HepG2 (cell line): ENCODE data around the gene TXNDC2. TPM values are rescaled to one million over a fixed set of nuclear protein-coding genes. Genes with fewer than 3 reads are reported as not detected.

ENCODE experiments used
- ATAC-seq: fragments of 200-7000 bp; cut with Tn5 transposase; 3 replicates; pipeline ENCODE4 v1.9.1; 2020; ENCODE audit warnings: mild to moderate bottlenecking, moderate library complexity
- BruUV-seq: library from RNA; stranded (reverse); fragments of 400-500 nt; replicated peaks from 2 replicates; lab custom pipeline; 2021; lab: Mats Ljungman, UMichigan
- CTCF ChIA-PET: fragments of 300-600 bp; formaldehyde crosslinking; extraction: SDS; loops from one replicate; lab custom pipeline; 2021; ENCODE audit warnings: low total read pairs, inconsistent platforms, low intra/inter-chr PET ratio; lab: Yijun Ruan, JAX
- POLR2A ChIA-PET: fragments of 350-600 bp; sonication (Branson Sonifier 250); formaldehyde crosslinking; loops from one replicate; lab custom pipeline; 2020; ENCODE audit warnings: antibody characterized with exemption, inconsistent platforms; lab: Yijun Ruan, JAX
- DNase-seq: peaks from one replicate; pipeline ENCODE4 v3.0.0-alpha.2; 2015; ENCODE audit warnings: low spot score
- FAIRE-seq: peaks from 3 replicates; lab custom pipeline; 2011; peaks lifted over from hg19 to GRCh38; lab: Jason Lieb, UNC
- H2AFZ ChIP-seq: one replicate; pipeline ENCODE4 v1.6.1; 2011; ENCODE audit warnings: low read length, inconsistent platforms
- H3K27ac ChIP-seq: fragments of 300-600 bp; 3 replicates; pipeline ENCODE4 v1.8.0; 2011; ENCODE audit warnings: mixed run types, mild to moderate bottlenecking, mixed read lengths, low read length, inconsistent platforms; ENCODE audit not compliant: insufficient read depth; ENCODE audit errors: extremely low read length
- H3K27me3 ChIP-seq, 2 experiments: fragments of 200-600 bp in 1 of 2; 2 replicates in 1 of 2; 3 replicates in 1 of 2; pipeline versions ENCODE4 v1.6.0 to v1.8.0; 2011; ENCODE audit warnings: low read length in 2 of 2, mild to moderate bottlenecking in 2 of 2, moderate library complexity in 2 of 2, inconsistent platforms in 1 of 2; ENCODE audit not compliant: insufficient read depth in 2 of 2, control insufficient read depth in 1 of 2
- H3K36me3 ChIP-seq, 2 experiments: fragments of 200-600 bp in 1 of 2; replicated peaks in 1 of 2; 2 replicates in 1 of 2; 3 replicates in 1 of 2; pipeline versions ENCODE4 v1.5.1 to v1.8.0; 2011; ENCODE audit warnings: low read length in 2 of 2, inconsistent platforms in 1 of 2; ENCODE audit not compliant: insufficient read depth in 2 of 2, control insufficient read depth in 1 of 2
- H3K4me1 ChIP-seq: 2 replicates; pipeline ENCODE4 v1.5.1; 2012; ENCODE audit warnings: low read length, inconsistent platforms; ENCODE audit not compliant: insufficient read depth
- H3K4me2 ChIP-seq: 2 replicates; pipeline ENCODE4 v1.6.0; 2011; ENCODE audit warnings: low read depth, low read length, inconsistent platforms
- H3K4me3 ChIP-seq, 3 experiments: fragments of 200-600 bp in 1 of 3; sonication (generic), shearing (Covaris generic) in 1 of 3; replicated peaks in 1 of 3; 2 replicates each; pipeline ENCODE4 v1.5.1; 2011 to 2016; ENCODE audit warnings: low read length in 3 of 3, inconsistent platforms in 2 of 3, low read depth in 2 of 3, mild to moderate bottlenecking in 2 of 3, control low read depth in 1 of 3, mixed read lengths in 1 of 3; ENCODE audit not compliant: insufficient read depth in 1 of 3
- H3K79me2 ChIP-seq: one replicate; pipeline ENCODE4 v1.6.1; 2011; ENCODE audit warnings: low read length, inconsistent platforms; ENCODE audit not compliant: insufficient read depth
- H3K9ac ChIP-seq: 2 replicates; pipeline ENCODE4 v1.6.0; 2011; ENCODE audit warnings: mild to moderate bottlenecking, low read depth, low read length, inconsistent platforms; ENCODE audit not compliant: insufficient read depth
- H3K9me3 ChIP-seq: 2 replicates; pipeline ENCODE4 v1.5.1; 2012; ENCODE audit warnings: mild to moderate bottlenecking, low read length
- H4K20me1 ChIP-seq: 2 replicates; pipeline ENCODE4 v1.6.0; 2011; ENCODE audit warnings: inconsistent platforms, mild to moderate bottlenecking, low read length, moderate library complexity; ENCODE audit not compliant: insufficient read depth
- ADNP ChIP-seq: sonication (generic); formaldehyde crosslinking; IDR thresholded peaks from 2 replicates; pipeline ENCODE4 v1.4.0; 2020; ENCODE audit warnings: missing genetic modification reagents
- CENPT ChIP-seq: sonication (generic); formaldehyde crosslinking; IDR thresholded peaks from 2 replicates; pipeline ENCODE4 v1.8.0; 2022; ENCODE audit warnings: low read depth, mild to moderate bottlenecking, moderate library complexity, missing genetic modification reagents
- EED ChIP-seq: sonication (generic); formaldehyde crosslinking; IDR thresholded peaks from 2 replicates; pipeline ENCODE4 v1.5.0; 2020; ENCODE audit warnings: mild to moderate bottlenecking, missing genetic modification reagents
- IKZF4 ChIP-seq: sonication (generic); formaldehyde crosslinking; IDR thresholded peaks from 2 replicates; pipeline ENCODE4 v1.5.1; 2020; ENCODE audit warnings: borderline replicate concordance, mild to moderate bottlenecking, low read depth, missing genetic modification reagents; ENCODE audit errors: not compliant biosample characterization
- ISX ChIP-seq: sonication (generic); formaldehyde crosslinking; conservative IDR thresholded peaks from 2 replicates; pipeline ENCODE4 v1.5.0; 2020; ENCODE audit warnings: missing genetic modification reagents
- THYN1 ChIP-seq: sonication (generic); formaldehyde crosslinking; IDR thresholded peaks from 2 replicates; pipeline ENCODE4 v1.8.1; 2023; ENCODE audit warnings: low read depth, mild to moderate bottlenecking, moderate library complexity, missing genetic modification reagents, borderline replicate concordance
- ZNF274 ChIP-seq: sonication (generic); formaldehyde crosslinking; IDR thresholded peaks from 2 replicates; pipeline ENCODE4 v1.5.1; 2020; ENCODE audit warnings: mild to moderate bottlenecking, missing genetic modification reagents
- ZNF781 ChIP-seq: sonication (generic); formaldehyde crosslinking; IDR thresholded peaks from 2 replicates; pipeline ENCODE4 v1.5.1; 2020; ENCODE audit warnings: borderline replicate concordance, mild to moderate bottlenecking, missing genetic modification reagents; ENCODE audit errors: not compliant biosample characterization
- ZNF879 ChIP-seq: sonication (generic); formaldehyde crosslinking; IDR thresholded peaks from 2 replicates; pipeline ENCODE4 v1.8.1; 2023; ENCODE audit warnings: missing genetic modification reagents
- WGBS: methylation state at CpG from one replicate; pipeline ENCODE4 v1.1.6; 2017; ENCODE audit warnings: low lambda C conversion rate; 5-methylcytosine and 5-hydroxymethylcytosine counted together
- in situ Hi-C: cut with HindIII; loops from 2 replicates; pipeline ENCODE4 v1.10.0; 2017; ENCODE audit warnings: low pct_unique_long_range_greater_than_20kb; ENCODE audit not compliant: extremely low pct_ligation_motif_present
- intact Hi-C: fragments of 100-400 bp; cut with micrococcal nuclease; formaldehyde crosslinking; loops from one replicate; pipeline ENCODE4 v1.10.0; 2022; ENCODE audit not compliant: unreplicated experiment
- polyA plus RNA-seq, 8 experiments: library from polyadenylated mRNA; depleted of rRNA in 3 of 8; stranded (reverse) in 7 of 8; unstranded in 1 of 8; fragments of >200 nt; fragmentation: Illumina TruSeq in 4 of 8; extraction: Trizol in 4 of 8; gene quantifications; 2 replicates each; pipeline versions ENCODE4 v1.2.1 to v1.2.3, GENCODE V29; 2011 to 2016; ENCODE audit warnings: low read depth in 4 of 8, missing spikeins in 1 of 8, mixed read lengths in 1 of 8; ENCODE audit not compliant: insufficient read depth in 1 of 8
- total RNA-seq, 5 experiments: library from RNA; depleted of rRNA; stranded (reverse); fragments of >200 nt; fragmentation: Illumina TruSeq; extraction: Trizol; gene quantifications; 2 replicates each; pipeline ENCODE4 v1.2.3, GENCODE V29; 2016; ENCODE audit warnings: low read depth in 1 of 5
- TF ChIP-seq, protein P1 (sequence below): sonication (generic); formaldehyde crosslinking; IDR thresholded peaks from 2 replicates; pipeline ENCODE4 v1.4.0; 2020; ENCODE audit warnings: missing genetic modification reagents
- TF ChIP-seq, protein P2 (sequence below): IDR thresholded peaks from 2 replicates; pipeline ENCODE4 v1.6.1; 2018; ENCODE audit warnings: missing genetic modification reagents, mild to moderate bottlenecking, missing compliant biosample characterization
- TF ChIP-seq, protein P3 (sequence below): IDR thresholded peaks from 2 replicates; pipeline ENCODE4 v1.6.1; 2016
- TF ChIP-seq, protein P4 (sequence below): sonication (generic); formaldehyde crosslinking; IDR thresholded peaks from 2 replicates; pipeline ENCODE4 v1.9.0; 2021; ENCODE audit warnings: missing genetic modification reagents, borderline replicate concordance
- TF ChIP-seq, protein P5 (sequence below): sonication (generic); formaldehyde crosslinking; IDR thresholded peaks from 2 replicates; pipeline ENCODE4 v1.5.0; 2020; ENCODE audit warnings: mild to moderate bottlenecking, missing genetic modification reagents, borderline replicate concordance

Gene TXNDC2
- total and polyA plus RNA-seq, 2 of the 13 experiments (the other 11 are each of a cell fraction or from before 2014, with no cell fraction given) = not detected

DNA sequence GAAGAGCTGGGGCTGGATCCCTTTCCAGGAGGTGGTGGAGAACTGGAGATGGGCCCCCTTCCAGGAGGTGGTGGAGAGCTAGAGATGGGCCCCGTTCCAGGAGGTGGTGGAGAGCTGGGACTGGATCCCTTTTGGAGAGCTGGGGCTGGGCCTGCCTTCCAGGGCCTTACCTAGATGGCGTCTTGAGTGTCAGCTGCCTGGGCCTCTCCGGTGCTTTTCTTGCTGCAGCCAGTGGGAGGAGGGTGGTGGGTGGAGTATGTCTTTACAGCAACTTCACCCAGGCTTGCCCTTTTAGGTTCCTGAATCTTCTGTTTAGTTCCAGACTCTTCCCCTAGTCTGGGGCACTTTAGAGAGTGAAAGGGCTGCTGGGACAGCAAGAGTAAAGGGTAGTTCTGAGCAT, 19.1 kb upstream of the TXNDC2 start:
- H3K4me2 ChIP-seq = no peak overlapping the region
- in situ Hi-C loops = no loop called here
- no peak for FAIRE-seq
- H3K27me3 ChIP-seq = no peaks in the 10 kb centered on the region
- no TSS peak for BruUV-seq
- no peak overlapping the region for H3K4me3 ChIP-seq
- H3K9ac ChIP-seq = no peak overlapping the region
- no peak overlapping the region for H3K27ac ChIP-seq
- intact Hi-C loops = no loop called here
- no peak for ATAC-seq
- H3K36me3 ChIP-seq = no peaks in the 10 kb centered on the region
- peaks cover 37% of the 10 kb centered on the region for H3K4me1 ChIP-seq
- DNase-seq = no peak
- H3K79me2 ChIP-seq = no peaks in the 10 kb centered on the region
- H3K9me3 ChIP-seq = peaks cover 15% of the 10 kb centered on the region
- H2AFZ ChIP-seq = no peak overlapping the region
- 100% methylated on average over 1 of the region's 3 CpGs for WGBS
- H4K20me1 ChIP-seq = no peaks in the 10 kb centered on the region
- CTCF ChIA-PET = no interaction called here
- POLR2A ChIA-PET = no interaction called here
- TF ChIP-seq CENPT = no peak
- TF ChIP-seq ZNF274 (CRISPR knock-in tag) = no peak
- no peak for TF ChIP-seq IKZF4 (CRISPR knock-in tag)
- TF ChIP-seq, protein P1, sequence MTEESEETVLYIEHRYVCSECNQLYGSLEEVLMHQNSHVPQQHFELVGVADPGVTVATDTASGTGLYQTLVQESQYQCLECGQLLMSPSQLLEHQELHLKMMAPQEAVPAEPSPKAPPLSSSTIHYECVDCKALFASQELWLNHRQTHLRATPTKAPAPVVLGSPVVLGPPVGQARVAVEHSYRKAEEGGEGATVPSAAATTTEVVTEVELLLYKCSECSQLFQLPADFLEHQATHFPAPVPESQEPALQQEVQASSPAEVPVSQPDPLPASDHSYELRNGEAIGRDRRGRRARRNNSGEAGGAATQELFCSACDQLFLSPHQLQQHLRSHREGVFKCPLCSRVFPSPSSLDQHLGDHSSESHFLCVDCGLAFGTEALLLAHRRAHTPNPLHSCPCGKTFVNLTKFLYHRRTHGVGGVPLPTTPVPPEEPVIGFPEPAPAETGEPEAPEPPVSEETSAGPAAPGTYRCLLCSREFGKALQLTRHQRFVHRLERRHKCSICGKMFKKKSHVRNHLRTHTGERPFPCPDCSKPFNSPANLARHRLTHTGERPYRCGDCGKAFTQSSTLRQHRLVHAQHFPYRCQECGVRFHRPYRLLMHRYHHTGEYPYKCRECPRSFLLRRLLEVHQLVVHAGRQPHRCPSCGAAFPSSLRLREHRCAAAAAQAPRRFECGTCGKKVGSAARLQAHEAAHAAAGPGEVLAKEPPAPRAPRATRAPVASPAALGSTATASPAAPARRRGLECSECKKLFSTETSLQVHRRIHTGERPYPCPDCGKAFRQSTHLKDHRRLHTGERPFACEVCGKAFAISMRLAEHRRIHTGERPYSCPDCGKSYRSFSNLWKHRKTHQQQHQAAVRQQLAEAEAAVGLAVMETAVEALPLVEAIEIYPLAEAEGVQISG = no peak
- TF ChIP-seq, protein P2, sequence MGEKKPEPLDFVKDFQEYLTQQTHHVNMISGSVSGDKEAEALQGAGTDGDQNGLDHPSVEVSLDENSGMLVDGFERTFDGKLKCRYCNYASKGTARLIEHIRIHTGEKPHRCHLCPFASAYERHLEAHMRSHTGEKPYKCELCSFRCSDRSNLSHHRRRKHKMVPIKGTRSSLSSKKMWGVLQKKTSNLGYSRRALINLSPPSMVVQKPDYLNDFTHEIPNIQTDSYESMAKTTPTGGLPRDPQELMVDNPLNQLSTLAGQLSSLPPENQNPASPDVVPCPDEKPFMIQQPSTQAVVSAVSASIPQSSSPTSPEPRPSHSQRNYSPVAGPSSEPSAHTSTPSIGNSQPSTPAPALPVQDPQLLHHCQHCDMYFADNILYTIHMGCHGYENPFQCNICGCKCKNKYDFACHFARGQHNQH (CRISPR knock-in tag) = no peak
- no peak for TF ChIP-seq THYN1
- TF ChIP-seq, protein P3, sequence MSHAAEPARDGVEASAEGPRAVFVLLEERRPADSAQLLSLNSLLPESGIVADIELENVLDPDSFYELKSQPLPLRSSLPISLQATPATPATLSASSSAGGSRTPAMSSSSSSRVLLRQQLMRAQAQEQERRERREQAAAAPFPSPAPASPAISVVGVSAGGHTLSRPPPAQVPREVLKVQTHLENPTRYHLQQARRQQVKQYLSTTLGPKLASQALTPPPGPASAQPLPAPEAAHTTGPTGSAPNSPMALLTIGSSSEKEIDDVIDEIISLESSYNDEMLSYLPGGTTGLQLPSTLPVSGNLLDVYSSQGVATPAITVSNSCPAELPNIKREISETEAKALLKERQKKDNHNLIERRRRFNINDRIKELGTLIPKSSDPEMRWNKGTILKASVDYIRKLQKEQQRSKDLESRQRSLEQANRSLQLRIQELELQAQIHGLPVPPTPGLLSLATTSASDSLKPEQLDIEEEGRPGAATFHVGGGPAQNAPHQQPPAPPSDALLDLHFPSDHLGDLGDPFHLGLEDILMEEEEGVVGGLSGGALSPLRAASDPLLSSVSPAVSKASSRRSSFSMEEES (CRISPR knock-in tag) = no peak
- no peak for TF ChIP-seq EED (CRISPR knock-in tag)
- TF ChIP-seq ZNF781 (CRISPR knock-in tag) = no peak
- TF ChIP-seq, protein P4, sequence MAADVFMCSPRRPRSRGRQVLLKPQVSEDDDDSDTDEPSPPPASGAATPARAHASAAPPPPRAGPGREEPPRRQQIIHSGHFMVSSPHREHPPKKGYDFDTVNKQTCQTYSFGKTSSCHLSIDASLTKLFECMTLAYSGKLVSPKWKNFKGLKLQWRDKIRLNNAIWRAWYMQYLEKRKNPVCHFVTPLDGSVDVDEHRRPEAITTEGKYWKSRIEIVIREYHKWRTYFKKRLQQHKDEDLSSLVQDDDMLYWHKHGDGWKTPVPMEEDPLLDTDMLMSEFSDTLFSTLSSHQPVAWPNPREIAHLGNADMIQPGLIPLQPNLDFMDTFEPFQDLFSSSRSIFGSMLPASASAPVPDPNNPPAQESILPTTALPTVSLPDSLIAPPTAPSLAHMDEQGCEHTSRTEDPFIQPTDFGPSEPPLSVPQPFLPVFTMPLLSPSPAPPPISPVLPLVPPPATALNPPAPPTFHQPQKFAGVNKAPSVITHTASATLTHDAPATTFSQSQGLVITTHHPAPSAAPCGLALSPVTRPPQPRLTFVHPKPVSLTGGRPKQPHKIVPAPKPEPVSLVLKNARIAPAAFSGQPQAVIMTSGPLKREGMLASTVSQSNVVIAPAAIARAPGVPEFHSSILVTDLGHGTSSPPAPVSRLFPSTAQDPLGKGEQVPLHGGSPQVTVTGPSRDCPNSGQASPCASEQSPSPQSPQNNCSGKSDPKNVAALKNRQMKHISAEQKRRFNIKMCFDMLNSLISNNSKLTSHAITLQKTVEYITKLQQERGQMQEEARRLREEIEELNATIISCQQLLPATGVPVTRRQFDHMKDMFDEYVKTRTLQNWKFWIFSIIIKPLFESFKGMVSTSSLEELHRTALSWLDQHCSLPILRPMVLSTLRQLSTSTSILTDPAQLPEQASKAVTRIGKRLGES (CRISPR knock-in tag) = no peak
- no peak for TF ChIP-seq ISX (CRISPR knock-in tag)
- no peak for TF ChIP-seq ADNP (CRISPR knock-in tag)
- no peak for TF ChIP-seq ZNF879
- TF ChIP-seq, protein P5, sequence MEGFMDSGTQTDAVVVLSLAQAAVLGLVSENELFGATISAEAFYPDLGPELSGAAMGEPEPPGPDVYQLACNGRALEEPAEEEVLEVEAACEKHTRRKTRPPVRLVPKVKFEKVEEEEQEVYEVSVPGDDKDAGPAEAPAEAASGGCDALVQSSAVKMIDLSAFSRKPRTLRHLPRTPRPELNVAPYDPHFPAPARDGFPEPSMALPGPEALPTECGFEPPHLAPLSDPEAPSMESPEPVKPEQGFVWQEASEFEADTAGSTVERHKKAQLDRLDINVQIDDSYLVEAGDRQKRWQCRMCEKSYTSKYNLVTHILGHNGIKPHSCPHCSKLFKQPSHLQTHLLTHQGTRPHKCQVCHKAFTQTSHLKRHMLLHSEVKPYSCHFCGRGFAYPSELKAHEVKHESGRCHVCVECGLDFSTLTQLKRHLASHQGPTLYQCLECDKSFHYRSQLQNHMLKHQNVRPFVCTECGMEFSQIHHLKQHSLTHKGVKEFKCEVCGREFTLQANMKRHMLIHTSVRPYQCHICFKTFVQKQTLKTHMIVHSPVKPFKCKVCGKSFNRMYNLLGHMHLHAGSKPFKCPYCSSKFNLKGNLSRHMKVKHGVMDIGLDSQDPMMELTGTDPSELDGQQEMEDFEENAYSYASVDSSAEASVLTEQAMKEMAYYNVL = no peak
